Sigmoid colon (tissue), 4 donors: Measurements from ENCODE around the gene CPNE6.

Experiments
- CTCF ChIP-seq, 4 experiments: fragments of 450-650 bp in 3 of 4; fragments of 200-600 bp in 1 of 4; IDR thresholded peaks; one replicate each; pipeline ENCODE4 v1.5.1; 2016 to 2019; ENCODE audit warnings: antibody characterized with exemption in 4 of 4, mild to moderate bottlenecking in 3 of 4, moderate library complexity in 2 of 4
- POLR2A ChIP-seq, 2 donors: fragments of 450-650 bp; IDR thresholded peaks; one replicate each; pipeline ENCODE4 v1.6.1; 2016; ENCODE audit warnings: antibody characterized with exemption in 2 of 2, mild to moderate bottlenecking in 2 of 2, moderate library complexity in 2 of 2
- POLR2AphosphoS5 ChIP-seq, 4 donors: sonication (generic); formaldehyde crosslinking; IDR thresholded peaks; one replicate each; pipeline ENCODE4 v1.6.1; 2017; ENCODE audit warnings: antibody characterized with exemption in 4 of 4

DNA sequence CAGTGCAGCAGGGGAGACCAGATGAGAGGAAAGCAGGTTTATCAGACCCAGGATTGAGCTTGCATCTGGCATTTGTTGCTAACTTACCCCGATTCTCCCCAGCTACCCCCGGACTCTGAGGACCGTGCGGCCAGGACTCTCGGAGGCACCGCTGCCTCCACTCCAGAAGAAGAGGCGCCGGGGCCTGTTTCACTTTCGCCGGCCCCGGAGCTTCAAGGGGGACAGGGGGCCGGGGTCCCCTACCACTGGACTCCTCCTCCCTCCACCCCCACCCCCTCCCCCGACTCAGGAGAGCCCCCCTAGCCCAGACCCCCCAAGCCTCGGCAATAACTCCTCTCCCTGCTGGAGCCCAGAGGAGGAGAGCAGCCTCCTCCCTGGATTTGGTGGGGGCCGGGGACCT is 6.5 kb upstream of the CPNE6 start:
- no peak for TF ChIP-seq CTCF (IDR thresholded peaks at IDR 0.05)
- TF ChIP-seq POLR2A (IDR thresholded peaks at IDR 0.05) = no peak
- TF ChIP-seq POLR2AphosphoS5 (IDR thresholded peaks at IDR 0.05) = no peak
